Measurements from ENCODE around the gene ANKRD2. TPM values are rescaled to one million over a fixed set of nuclear protein-coding genes. Genes with fewer than 3 reads are reported as not detected.
"Not testable (repeated sequence)": the region's sequence is repeated elsewhere in the genome, so short reads cannot be mapped to it uniquely, and the experiment has no call there.

The ANKRD2 gene
- total RNA-seq, 1 experiment from 2014 or later, result not detected

DNA sequence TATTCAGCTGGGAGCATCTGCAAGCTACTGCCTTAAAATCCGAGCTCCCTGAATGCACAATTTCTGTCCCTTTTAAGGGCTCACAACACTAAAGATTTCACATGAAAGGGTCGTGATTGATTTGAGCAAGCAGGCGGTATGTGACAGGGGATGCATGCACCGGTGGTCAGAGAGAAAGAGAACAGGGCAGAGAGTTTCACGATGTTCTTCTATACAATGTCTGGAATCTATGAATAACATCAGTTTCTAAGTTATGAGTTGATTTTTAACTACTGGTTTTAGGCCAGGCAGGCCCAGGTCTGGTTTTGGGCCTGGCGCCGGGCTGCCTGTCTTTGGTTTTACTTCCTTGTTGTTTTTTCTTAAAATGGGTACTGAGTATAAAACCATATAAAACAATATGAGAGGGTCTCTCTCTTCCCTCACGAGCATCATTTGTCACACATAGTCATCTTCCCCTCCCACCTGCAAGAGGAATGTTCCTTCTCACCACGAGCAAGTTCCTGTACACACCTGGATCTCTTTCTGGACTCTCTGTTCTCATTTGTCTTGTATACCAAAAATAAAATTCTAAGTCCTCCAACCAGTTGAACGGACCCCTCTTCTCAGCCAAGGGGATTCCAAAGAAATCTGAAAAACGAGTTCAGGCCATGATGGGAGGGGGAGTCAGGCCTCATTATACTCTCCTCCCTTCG, 11.0 kb upstream of the ANKRD2 start:
- DNase-seq, H3K27me3 ChIP-seq, H3K4me3 ChIP-seq, H3K36me3 ChIP-seq, H3K9me3 ChIP-seq: not testable (repeated sequence)

- not testable (repeated sequence) for H3K36me3 ChIP-seq
Measured at GRCh38 chr10:97562329-97562728, 10.2 kb upstream of the ANKRD2 start.

GRCh38 chr10:97563337-97563736, 9.2 kb upstream of the ANKRD2 start:
- H3K27me3 ChIP-seq, result no peaks in the 10 kb centered on the region
- no peaks in the 10 kb centered on the region for H3K9me3 ChIP-seq
- no peaks in the 10 kb centered on the region for H3K36me3 ChIP-seq
- no peak for DNase-seq
- H3K4me3 ChIP-seq, result no peak overlapping the region

More at GRCh38 chr10:97562329-97562728, 10.2 kb upstream of the ANKRD2 start:
- H3K9me3 ChIP-seq, H3K4me3 ChIP-seq, H3K27me3 ChIP-seq, DNase-seq: not testable (repeated sequence)

- H3K27me3 ChIP-seq, result no peaks in the 10 kb centered on the region
- no peak overlapping the region for H3K4me3 ChIP-seq
- no peak for DNase-seq
- H3K9me3 ChIP-seq, result no peaks in the 10 kb centered on the region
- no peaks in the 10 kb centered on the region for H3K36me3 ChIP-seq
Measured at GRCh38 chr10:97564776-97565175, 7.8 kb upstream of the ANKRD2 start.

GRCh38 chr10:97566336-97566996, 6.1 kb upstream of the ANKRD2 start:
- no peak for DNase-seq
- Histone ChIP-seq H3K9me3 (no peaks in the 10 kb centered on the region), H3K36me3 (no peaks in the 10 kb centered on the region), H3K27me3 (no peaks in the 10 kb centered on the region), H3K4me3 (no peak overlapping the region)

GRCh38 chr10:97567891-97568290, 4.7 kb upstream of the ANKRD2 start:
- Histone ChIP-seq H3K27me3 (no peaks in the 10 kb centered on the region), H3K4me3 (no peak overlapping the region), H3K9me3 (no peaks in the 10 kb centered on the region), H3K36me3 (no peaks in the 10 kb centered on the region)
- no peak for DNase-seq

- DNase-seq, result no peak
- Histone ChIP-seq H3K27me3 (no peaks in the 10 kb centered on the region), H3K36me3 (no peaks in the 10 kb centered on the region), H3K4me3 (no peak overlapping the region), H3K9me3 (no peaks in the 10 kb centered on the region)
Measured at GRCh38 chr10:97570146-97570788, 2.3 kb upstream of the ANKRD2 start.

DNA sequence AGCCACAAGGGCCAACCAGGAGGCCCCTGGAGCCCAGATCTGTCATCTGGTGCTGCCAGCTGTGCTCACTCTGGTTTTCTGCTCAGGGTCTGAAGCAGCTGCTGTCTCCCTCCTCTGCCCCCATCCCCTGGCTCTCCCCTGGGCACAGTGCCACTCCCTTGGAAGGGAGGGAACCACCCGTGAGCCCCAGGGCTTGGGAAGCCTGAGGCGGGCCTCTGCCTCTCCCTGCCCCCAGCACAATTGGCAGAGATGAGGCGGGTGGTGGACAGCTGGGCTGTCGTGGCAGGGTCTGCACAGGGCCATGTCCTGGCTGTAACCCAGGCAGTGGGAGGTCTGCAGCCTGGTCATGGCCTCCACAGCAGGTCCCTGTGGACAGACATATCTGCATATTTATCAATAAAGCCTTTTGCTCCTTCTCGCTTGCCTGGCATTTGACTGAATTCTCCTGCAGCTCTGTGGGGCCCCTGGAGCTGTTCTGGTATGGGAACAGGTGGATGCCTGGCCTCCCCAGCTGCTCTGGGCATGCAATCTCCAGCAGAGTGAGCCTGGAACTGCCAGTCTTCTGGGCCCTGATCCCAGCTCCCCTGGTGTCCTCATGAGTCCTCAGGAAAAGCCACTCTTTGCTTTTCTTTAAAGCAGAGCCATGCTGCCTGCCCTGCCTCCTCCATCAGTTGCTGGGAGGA, 1.6 kb upstream of the ANKRD2 start:
- no peaks in the 10 kb centered on the region for H3K27me3 ChIP-seq
- H3K4me3 ChIP-seq, result no peak overlapping the region
- no peaks in the 10 kb centered on the region for H3K9me3 ChIP-seq
- no peaks in the 10 kb centered on the region for H3K36me3 ChIP-seq
- peak; percentile 24 for DNase-seq

GRCh38 chr10:97571622-97572021, 957 bp upstream of the ANKRD2 start:
- Histone ChIP-seq H3K9me3 (no peaks in the 10 kb centered on the region), H3K27me3 (no peaks in the 10 kb centered on the region), H3K36me3 (no peaks in the 10 kb centered on the region), H3K4me3 (no peak overlapping the region)
- no peak for DNase-seq

DNA sequence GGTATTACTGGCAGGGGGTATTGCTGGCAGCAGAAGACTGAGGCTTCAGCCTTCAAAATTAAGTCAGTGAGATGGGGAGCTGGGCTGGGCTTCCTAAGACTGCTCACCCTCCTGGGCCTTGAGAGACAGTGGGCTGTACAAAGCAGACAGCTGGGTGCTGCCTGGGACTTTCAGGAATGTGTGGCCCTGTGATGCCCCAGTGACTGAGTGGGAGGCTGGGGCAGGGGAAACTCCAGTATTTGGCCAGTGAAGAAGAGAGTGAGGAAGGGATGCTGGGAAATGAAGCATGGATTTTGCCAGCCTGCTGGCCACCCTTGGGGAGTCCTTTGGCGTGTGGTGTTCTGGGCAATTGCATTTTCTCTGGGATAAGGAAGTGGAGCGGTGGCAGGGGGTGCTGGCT, 442 bp downstream of the ANKRD2 start:
- Histone ChIP-seq H3K4me3 (no peak overlapping the region), H3K27me3 (no peaks in the 10 kb centered on the region), H3K36me3 (no peaks in the 10 kb centered on the region), H3K9me3 (no peaks in the 10 kb centered on the region)
- DNase-seq, result no peak

- H3K4me3 ChIP-seq, result no peak overlapping the region
- no peaks in the 10 kb centered on the region for H3K36me3 ChIP-seq
- H3K27me3 ChIP-seq, result no peaks in the 10 kb centered on the region
- no peaks in the 10 kb centered on the region for H3K9me3 ChIP-seq
- no peak for DNase-seq
Measured at GRCh38 chr10:97573672-97574071, 1.1 kb downstream of the ANKRD2 start.

GRCh38 chr10:97574374-97575126, 2.0 kb downstream of the ANKRD2 start:
- no peaks in the 10 kb centered on the region for H3K36me3 ChIP-seq
- H3K27me3 ChIP-seq, result no peaks in the 10 kb centered on the region
- no peak overlapping the region for H3K4me3 ChIP-seq
- H3K9me3 ChIP-seq, result no peaks in the 10 kb centered on the region
- peak; percentile 88 for DNase-seq

- DNase-seq, result peak; percentile 30
- Histone ChIP-seq H3K36me3 (no peaks in the 10 kb centered on the region), H3K27me3 (no peaks in the 10 kb centered on the region), H3K9me3 (no peaks in the 10 kb centered on the region), H3K4me3 (no peak overlapping the region)
Measured at GRCh38 chr10:97575127-97575668, 2.6 kb downstream of the ANKRD2 start.

DNA sequence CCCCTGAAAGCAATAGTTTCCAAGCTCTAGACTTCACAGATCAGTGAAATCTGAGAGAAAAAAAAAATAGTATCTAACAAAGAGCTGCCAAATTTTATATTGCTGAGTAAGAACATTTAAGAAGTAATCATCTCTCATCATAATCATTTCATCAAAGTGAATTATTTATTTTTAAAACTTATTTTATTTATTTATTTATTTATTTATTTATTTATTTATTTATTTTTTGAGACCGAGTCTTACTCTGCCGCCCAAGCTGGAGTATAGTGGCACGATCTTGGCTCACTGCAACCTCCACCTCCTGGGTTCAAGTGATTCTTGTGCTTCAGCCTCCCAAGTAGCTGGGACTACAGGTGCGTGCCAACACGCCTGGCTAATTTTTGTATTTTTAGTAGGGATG, 3.9 kb downstream of the ANKRD2 start:
- H3K36me3 ChIP-seq, H3K27me3 ChIP-seq, H3K9me3 ChIP-seq: not testable (repeated sequence)

DNA sequence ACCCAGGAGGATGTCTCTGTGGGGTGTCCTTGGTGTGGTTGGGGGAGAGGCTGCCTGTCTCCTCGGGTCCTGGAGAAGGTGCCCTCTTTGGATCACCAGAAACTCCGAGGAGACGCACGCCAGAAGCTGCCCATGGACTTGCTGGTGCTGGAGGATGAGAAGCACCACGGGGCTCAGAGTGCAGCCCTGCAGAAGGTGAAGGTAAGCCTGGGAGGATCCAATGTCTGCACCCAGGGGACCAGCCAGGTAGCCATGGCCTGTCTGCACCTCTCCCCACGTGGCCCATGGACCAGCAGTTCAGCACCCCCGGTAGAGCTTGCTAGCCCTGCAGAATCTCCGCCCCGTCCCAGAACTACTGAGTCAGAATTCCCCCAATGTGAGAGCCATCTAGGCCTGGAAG, 5.1 kb downstream of the ANKRD2 start:
- no peaks in the 10 kb centered on the region for H3K9me3 ChIP-seq
- H3K4me3 ChIP-seq, result no peak overlapping the region
- DNase-seq, result no peak
- H3K27me3 ChIP-seq, result no peaks in the 10 kb centered on the region
- no peaks in the 10 kb centered on the region for H3K36me3 ChIP-seq

More for the DNA sequence above, 3.9 kb downstream of the ANKRD2 start:
- DNase-seq, H3K4me3 ChIP-seq: not testable (repeated sequence)

- no peaks in the 10 kb centered on the region for H3K27me3 ChIP-seq
- no peak for DNase-seq
- no peaks in the 10 kb centered on the region for H3K36me3 ChIP-seq
- H3K9me3 ChIP-seq, result no peaks in the 10 kb centered on the region
- no peak overlapping the region for H3K4me3 ChIP-seq
Measured at GRCh38 chr10:97578171-97578844, 5.7 kb downstream of the ANKRD2 start.
